Liver (tissue), 9 donors: ENCODE data around the gene TTC21A. TPM values are rescaled to one million over a fixed set of nuclear protein-coding genes. Genes with fewer than 3 reads are reported as not detected.

Experiments
- DNase-seq: peaks from one replicate; pipeline ENCODE4 v3.0.0-alpha.2; 2017; ENCODE audit warnings: low spot score
- H3K27ac ChIP-seq, 2 donors: one replicate each; pipeline ENCODE4 v1.7.0; 2013; ENCODE audit warnings: inconsistent platforms in 2 of 2, low read length in 2 of 2, control low read depth in 1 of 2, low read depth in 1 of 2, mild to moderate bottlenecking in 1 of 2
- H3K27me3 ChIP-seq, 4 donors: one replicate each; pipeline versions ENCODE4 v1.6.1 to v1.7.0; 2013; ENCODE audit warnings: low read length in 3 of 4, inconsistent platforms in 1 of 4, mild to moderate bottlenecking in 1 of 4, moderate library complexity in 1 of 4; ENCODE audit not compliant: control insufficient read depth in 4 of 4, insufficient read depth in 4 of 4
- H3K36me3 ChIP-seq, 4 donors: one replicate each; pipeline versions ENCODE4 v1.6.1 to v1.7.0; 2013; ENCODE audit warnings: low read length in 3 of 4, mild to moderate bottlenecking in 3 of 4, low read depth in 1 of 4, moderate library complexity in 1 of 4; ENCODE audit not compliant: control insufficient read depth in 4 of 4, insufficient read depth in 3 of 4
- H3K4me1 ChIP-seq, 4 donors: one replicate each; pipeline versions ENCODE4 v1.6.1 to v1.7.0; 2013; ENCODE audit warnings: low read length in 3 of 4, mild to moderate bottlenecking in 3 of 4, moderate library complexity in 1 of 4; ENCODE audit not compliant: control insufficient read depth in 4 of 4, insufficient read depth in 4 of 4
- H3K4me3 ChIP-seq, 3 donors: one replicate each; pipeline versions ENCODE4 v1.6.1 to v1.7.0; 2013; ENCODE audit warnings: low read length in 3 of 3, control low read depth in 1 of 3, low read depth in 1 of 3, mild to moderate bottlenecking in 1 of 3
- H3K9ac ChIP-seq, 2 donors: one replicate each; pipeline ENCODE4 v1.7.0; 2013; ENCODE audit warnings: low read length in 2 of 2, mild to moderate bottlenecking in 2 of 2, moderate library complexity in 2 of 2, control low read depth in 1 of 2, low read depth in 1 of 2
- H3K9me3 ChIP-seq, 4 donors: one replicate each; pipeline versions ENCODE4 v1.6.1 to v1.7.0; 2013; ENCODE audit warnings: low read length in 3 of 4; ENCODE audit not compliant: control insufficient read depth in 4 of 4
- ATF3 ChIP-seq: IDR thresholded peaks from 2 replicates; pipeline ENCODE4 v1.6.1; 2016; ENCODE audit warnings: antibody characterized with exemption
- CTCF ChIP-seq: fragments of 150-350 bp; IDR thresholded peaks from 2 replicates; pipeline ENCODE4 v1.5.1; 2017; ENCODE audit warnings: improper control_type of control experiment, low read depth, low read length; ENCODE audit not compliant: missing input control
- EGR1 ChIP-seq, 2 donors: IDR thresholded peaks; 2 replicates each; pipeline ENCODE4 v1.6.1; 2016 to 2018; ENCODE audit warnings: antibody characterized with exemption in 2 of 2, low read depth in 2 of 2
- FOXA1 ChIP-seq: IDR thresholded peaks from 2 replicates; pipeline ENCODE4 v1.6.1; 2016; ENCODE audit warnings: antibody characterized with exemption
- FOXA2 ChIP-seq: IDR thresholded peaks from 2 replicates; pipeline ENCODE4 v1.6.1; 2016; ENCODE audit warnings: antibody characterized with exemption
- GABPA ChIP-seq, 2 donors: IDR thresholded peaks in 1 of 2; conservative IDR thresholded peaks in 1 of 2; 2 replicates each; pipeline ENCODE4 v1.6.1; 2016; ENCODE audit warnings: antibody characterized with exemption in 2 of 2, mild to moderate bottlenecking in 1 of 2, moderate library complexity in 1 of 2
- HNF4G ChIP-seq: IDR thresholded peaks from 2 replicates; pipeline ENCODE4 v1.6.1; 2016; ENCODE audit warnings: antibody characterized with exemption
- JUND ChIP-seq, 2 donors: IDR thresholded peaks; 2 replicates each; pipeline ENCODE4 v1.6.1; 2016; ENCODE audit warnings: antibody characterized with exemption in 2 of 2
- NR2F2 ChIP-seq: IDR thresholded peaks from 2 replicates; pipeline ENCODE4 v1.6.1; 2016; ENCODE audit warnings: antibody characterized with exemption
- RAD21 ChIP-seq, 2 donors: IDR thresholded peaks; 2 replicates each; pipeline ENCODE4 v1.6.1; 2016; ENCODE audit warnings: antibody characterized with exemption in 2 of 2, mild to moderate bottlenecking in 2 of 2
- REST ChIP-seq: IDR thresholded peaks from 2 replicates; pipeline ENCODE4 v1.6.1; 2016; ENCODE audit warnings: antibody characterized with exemption, mild to moderate bottlenecking
- RXRA ChIP-seq, 2 donors: IDR thresholded peaks; 2 replicates each; pipeline ENCODE4 v1.6.1; 2017 to 2018; ENCODE audit warnings: antibody characterized with exemption in 2 of 2, mild to moderate bottlenecking in 1 of 2
- SP1 ChIP-seq: IDR thresholded peaks from 2 replicates; pipeline ENCODE4 v1.6.1; 2018; ENCODE audit warnings: antibody characterized with exemption, mild to moderate bottlenecking
- TAF1 ChIP-seq: conservative IDR thresholded peaks from 2 replicates; pipeline ENCODE4 v1.6.1; 2016; ENCODE audit warnings: antibody characterized with exemption, mild to moderate bottlenecking
- YY1 ChIP-seq: IDR thresholded peaks from 2 replicates; pipeline ENCODE4 v1.6.1; 2016; ENCODE audit warnings: antibody characterized with exemption, mild to moderate bottlenecking
- WGBS: extraction: QIAGEN DNeasy Blood & Tissue Kit; methylation state at CpG from one replicate; pipeline ENCODE4 v1.1.7; 2013; 5-methylcytosine and 5-hydroxymethylcytosine counted together
- polyA plus RNA-seq, 2 donors: library from polyadenylated mRNA; stranded (reverse) in 1 of 2; unstranded in 1 of 2; fragments of 200-250 nt in 1 of 2; fragments of >200 nt in 1 of 2; fragmentation: Nextera tagmentation in 1 of 2; extraction: Ambion mirVana in 1 of 2; gene quantifications; one replicate each; pipeline versions ENCODE4 v1.2.1 to v1.2.3, GENCODE V29; 2013 to 2015
- total RNA-seq, 2 donors: library from RNA; depleted of rRNA; stranded (reverse); fragments of >200 nt; gene quantifications; one replicate each; pipeline ENCODE4 v1.2.3, GENCODE V29; 2014
- donor health status: healthy.
- donor health status: healthy.
- donor health status: healthy.
- donor health status: healthy.
- donor health status: healthy.

The TTC21A gene
- total and polyA plus RNA-seq, 4 donors = 0.28 to 3.3 (median 1.6) TPM

GRCh38 chr3:39080026-39080425 lies 27.5 kb upstream of the TTC21A start:
- H3K36me3 ChIP-seq = peaks cover 10 to 36% (median 30%) of the 10 kb centered on the region in 4 donors
- H3K4me1 ChIP-seq = no peaks in the 10 kb centered on the region

GRCh38 chr3:39082666-39083313 lies 24.7 kb upstream of the TTC21A start:
- Histone ChIP-seq H3K9me3 (no peaks in the 10 kb centered on the region), H3K27me3 (no peaks in the 10 kb centered on the region), H3K9ac (no peak overlapping the region), H3K27ac (no peak overlapping the region), H3K4me1 (no peaks in the 10 kb centered on the region), H3K4me3 (no peak overlapping the region), H3K36me3 (peaks cover 3 to 38% (median 26%) of the 10 kb centered on the region in 4 donors)
- no peak for DNase-seq
- TF ChIP-seq YY1 (no peak), FOXA2 (no peak), FOXA1 (no peak), TAF1 (no peak), RAD21 (IDR thresholded peaks at IDR 0.05) (no peak), ATF3 (no peak), GABPA (IDR thresholded peaks at IDR 0.05 in 1 of 2, conservative IDR thresholded peaks at IDR 0.05 in 1 of 2) (no peak), NR2F2 (no peak), CTCF (no peak)
- over 99% methylated on average over 4 of the region's 4 CpGs for WGBS

More at GRCh38 chr3:39080026-39080425, 27.5 kb upstream of the TTC21A start:
- TF ChIP-seq RXRA (IDR thresholded peaks at IDR 0.05) = no peak
- no peak for TF ChIP-seq HNF4G
- no peak for TF ChIP-seq REST
- no peak for TF ChIP-seq SP1
- no peak for TF ChIP-seq ATF3
- TF ChIP-seq EGR1 (IDR thresholded peaks at IDR 0.05; ENCODE audit: low read depth in 2 of 2) = no peak
- no peak for TF ChIP-seq GABPA (IDR thresholded peaks at IDR 0.05 in 1 of 2, conservative IDR thresholded peaks at IDR 0.05 in 1 of 2)
- TF ChIP-seq JUND (IDR thresholded peaks at IDR 0.05) = no peak
- no peak for TF ChIP-seq CTCF
- no peak for TF ChIP-seq NR2F2
- H3K9me3 ChIP-seq = no peaks in the 10 kb centered on the region
- H3K9ac ChIP-seq = no peak overlapping the region
- no peak overlapping the region for H3K27ac ChIP-seq
- no peak overlapping the region for H3K4me3 ChIP-seq
- no peaks in the 10 kb centered on the region for H3K27me3 ChIP-seq
- no peak for DNase-seq
